SK-N-DZ (cell line): ENCODE data around the gene PCDH11X. TPM values are rescaled to one million over a fixed set of nuclear protein-coding genes. Genes with fewer than 3 reads are reported as not detected.
"Not testable (repeated sequence)": the region's sequence is repeated elsewhere in the genome, so short reads cannot be mapped to it uniquely, and the experiment has no call there.

ENCODE experiments used
- DNase-seq: peaks from one replicate; pipeline ENCODE4 v3.0.0-alpha.2; 2015; ENCODE audit warnings: low spot score
- polyA plus RNA-seq, 2 experiments: library from polyadenylated mRNA; depleted of rRNA; stranded (reverse); fragments of >200 nt; gene quantifications; 2 replicates each; pipeline ENCODE4 v1.2.3, GENCODE V29; 2014
- small RNA-seq, 2 experiments: library from RNA; depleted of rRNA; stranded (forward); fragments of <200 nt; gene quantifications; one replicate each; pipeline ENCODE3, GENCODE V24; 2014

The PCDH11X gene, protein sequence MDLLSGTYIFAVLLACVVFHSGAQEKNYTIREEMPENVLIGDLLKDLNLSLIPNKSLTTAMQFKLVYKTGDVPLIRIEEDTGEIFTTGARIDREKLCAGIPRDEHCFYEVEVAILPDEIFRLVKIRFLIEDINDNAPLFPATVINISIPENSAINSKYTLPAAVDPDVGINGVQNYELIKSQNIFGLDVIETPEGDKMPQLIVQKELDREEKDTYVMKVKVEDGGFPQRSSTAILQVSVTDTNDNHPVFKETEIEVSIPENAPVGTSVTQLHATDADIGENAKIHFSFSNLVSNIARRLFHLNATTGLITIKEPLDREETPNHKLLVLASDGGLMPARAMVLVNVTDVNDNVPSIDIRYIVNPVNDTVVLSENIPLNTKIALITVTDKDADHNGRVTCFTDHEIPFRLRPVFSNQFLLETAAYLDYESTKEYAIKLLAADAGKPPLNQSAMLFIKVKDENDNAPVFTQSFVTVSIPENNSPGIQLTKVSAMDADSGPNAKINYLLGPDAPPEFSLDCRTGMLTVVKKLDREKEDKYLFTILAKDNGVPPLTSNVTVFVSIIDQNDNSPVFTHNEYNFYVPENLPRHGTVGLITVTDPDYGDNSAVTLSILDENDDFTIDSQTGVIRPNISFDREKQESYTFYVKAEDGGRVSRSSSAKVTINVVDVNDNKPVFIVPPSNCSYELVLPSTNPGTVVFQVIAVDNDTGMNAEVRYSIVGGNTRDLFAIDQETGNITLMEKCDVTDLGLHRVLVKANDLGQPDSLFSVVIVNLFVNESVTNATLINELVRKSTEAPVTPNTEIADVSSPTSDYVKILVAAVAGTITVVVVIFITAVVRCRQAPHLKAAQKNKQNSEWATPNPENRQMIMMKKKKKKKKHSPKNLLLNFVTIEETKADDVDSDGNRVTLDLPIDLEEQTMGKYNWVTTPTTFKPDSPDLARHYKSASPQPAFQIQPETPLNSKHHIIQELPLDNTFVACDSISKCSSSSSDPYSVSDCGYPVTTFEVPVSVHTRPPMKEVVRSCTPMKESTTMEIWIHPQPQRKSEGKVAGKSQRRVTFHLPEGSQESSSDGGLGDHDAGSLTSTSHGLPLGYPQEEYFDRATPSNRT (N-terminal part only)
- polyA plus RNA-seq (2014; cell fraction: cytosol; rRNA removed) = not detected in 2 replicates
- polyA plus RNA-seq (2014; cell fraction: nucleus; rRNA removed) = not detected in 2 replicates

DNA sequence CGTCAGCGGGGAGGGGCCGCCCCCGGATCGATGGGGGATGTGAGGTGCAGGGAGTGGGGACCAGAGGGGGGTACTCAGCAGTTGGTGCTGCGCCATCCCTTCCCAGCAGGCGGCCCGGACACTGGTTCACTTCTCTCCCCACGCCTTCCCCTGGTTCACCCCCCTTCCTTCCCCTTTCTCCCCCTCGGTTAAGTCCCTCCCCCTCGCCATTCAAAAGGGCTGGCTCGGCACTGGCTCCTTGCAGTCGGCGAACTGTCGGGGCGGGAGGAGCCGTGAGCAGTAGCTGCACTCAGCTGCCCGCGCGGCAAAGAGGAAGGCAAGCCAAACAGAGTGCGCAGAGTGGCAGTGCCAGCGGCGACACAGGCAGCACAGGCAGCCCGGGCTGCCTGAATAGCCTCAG, at the start of gene PCDH11X:
TSS of gene PCDH11X (plus strand) at position 241 of the 400 bp plus-strand sequence. CDS start 56,130 bp downstream, outside the sequence.
- peak; percentile 10 for DNase-seq

DNA sequence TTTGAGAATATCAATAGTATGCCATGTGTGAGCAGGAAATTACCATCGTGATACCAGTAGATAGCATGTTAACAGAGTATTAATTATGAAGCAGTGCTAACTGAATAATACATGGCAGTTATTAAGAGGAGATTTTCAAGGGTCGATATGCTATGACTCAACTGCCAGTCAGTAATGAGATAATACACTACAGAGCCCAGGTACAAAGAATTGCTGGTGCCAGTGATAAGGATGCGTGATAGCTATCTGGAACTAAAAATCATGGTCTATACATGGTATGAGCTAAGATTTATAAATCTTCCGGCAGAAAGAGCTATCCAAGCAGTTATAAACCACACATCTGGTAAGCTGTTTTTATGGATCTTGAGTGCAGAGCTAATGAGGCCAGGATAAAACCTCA, 31.7 kb upstream of the PCDH11X start:
- not testable (repeated sequence) for DNase-seq

DNA sequence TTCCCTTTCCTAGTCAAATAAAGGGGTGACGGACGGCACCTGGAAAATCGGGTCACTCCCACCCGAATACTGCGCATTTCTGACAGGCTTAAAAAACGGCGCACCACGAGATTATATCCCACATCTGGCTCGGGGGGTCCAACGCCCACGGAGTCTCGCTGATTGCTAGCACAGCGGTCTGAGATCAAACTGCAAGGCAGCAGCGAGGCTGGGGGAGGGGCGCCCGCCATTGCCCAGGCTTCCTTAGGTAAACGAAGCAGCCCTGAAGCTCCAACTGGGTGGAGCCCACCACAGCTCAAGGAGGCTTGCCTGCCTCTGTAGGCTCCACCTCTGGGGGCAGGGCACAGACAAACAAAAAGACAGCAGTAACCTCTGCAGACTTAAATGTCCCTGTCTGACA, 26.2 kb upstream of the PCDH11X start:
- not testable (repeated sequence) for DNase-seq

DNA sequence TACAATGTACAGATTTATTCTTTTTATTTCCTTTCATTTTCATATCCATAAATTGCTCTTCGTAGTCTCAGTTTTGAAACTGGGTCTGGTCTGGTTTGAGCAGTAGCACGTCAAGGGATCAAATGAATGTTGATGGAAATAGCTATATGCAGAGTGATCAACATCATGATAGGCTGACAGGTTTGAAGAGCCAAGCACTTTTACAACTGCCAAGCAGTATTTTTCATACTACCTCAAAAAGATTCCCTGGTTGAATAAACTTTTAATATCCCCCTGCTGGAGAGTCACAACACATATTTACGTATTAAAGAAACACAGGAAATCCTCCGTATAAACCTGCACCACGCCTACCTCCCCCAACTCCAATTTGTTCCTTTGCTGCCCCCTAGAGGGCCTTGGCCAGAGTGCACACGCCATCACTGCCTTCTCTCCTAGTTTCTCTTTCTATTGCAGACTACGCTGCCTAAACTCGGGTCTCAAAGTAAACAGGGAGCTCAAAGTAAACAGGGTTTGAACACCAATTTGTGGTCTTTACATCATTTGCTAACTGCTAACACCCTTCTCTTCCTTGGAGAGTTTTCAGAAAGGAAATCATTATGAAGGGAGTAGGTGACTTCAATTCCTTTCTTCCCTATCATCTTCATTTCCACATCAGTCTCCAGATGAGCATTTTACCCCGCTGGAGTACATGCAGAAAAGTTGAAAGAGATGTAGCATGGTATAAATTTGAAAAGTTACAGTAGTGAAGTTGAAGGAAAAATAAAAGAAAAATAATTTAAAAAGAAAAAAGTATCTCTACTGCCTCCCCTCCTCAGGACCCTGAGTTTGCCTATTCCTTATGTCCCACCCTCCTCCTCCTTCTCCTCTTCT, 8.3 kb upstream of the PCDH11X start:
- not testable (repeated sequence) for DNase-seq

GRCh38 chrX:91773943-91774342, 5.2 kb upstream of the PCDH11X start:
- DNase-seq = not testable (repeated sequence)

- DNase-seq = not testable (repeated sequence)
Observed at GRCh38 chrX:91780008-91780407, 833 bp downstream of the PCDH11X start.

DNA sequence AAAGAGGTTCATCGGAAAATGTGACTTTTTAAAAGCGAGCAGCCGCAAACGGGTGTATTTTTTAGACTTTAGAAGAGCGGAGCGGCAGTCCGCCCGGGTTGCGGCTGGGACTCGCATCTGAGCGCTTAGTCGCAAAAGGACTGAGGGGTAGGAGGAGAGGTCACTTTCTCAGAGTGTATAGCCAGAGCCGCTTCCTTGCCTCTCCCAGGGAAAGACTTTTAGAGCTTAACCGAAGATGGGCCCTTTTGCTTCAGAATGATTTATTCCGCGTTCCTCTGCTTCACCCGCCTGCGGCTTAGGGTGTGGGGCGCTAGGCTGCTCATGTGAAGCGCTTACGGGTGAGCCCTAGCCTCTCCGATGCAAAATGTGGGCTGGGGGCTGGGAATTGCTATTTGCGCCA, 1.5 kb downstream of the PCDH11X start:
- DNase-seq = not testable (repeated sequence)

DNA sequence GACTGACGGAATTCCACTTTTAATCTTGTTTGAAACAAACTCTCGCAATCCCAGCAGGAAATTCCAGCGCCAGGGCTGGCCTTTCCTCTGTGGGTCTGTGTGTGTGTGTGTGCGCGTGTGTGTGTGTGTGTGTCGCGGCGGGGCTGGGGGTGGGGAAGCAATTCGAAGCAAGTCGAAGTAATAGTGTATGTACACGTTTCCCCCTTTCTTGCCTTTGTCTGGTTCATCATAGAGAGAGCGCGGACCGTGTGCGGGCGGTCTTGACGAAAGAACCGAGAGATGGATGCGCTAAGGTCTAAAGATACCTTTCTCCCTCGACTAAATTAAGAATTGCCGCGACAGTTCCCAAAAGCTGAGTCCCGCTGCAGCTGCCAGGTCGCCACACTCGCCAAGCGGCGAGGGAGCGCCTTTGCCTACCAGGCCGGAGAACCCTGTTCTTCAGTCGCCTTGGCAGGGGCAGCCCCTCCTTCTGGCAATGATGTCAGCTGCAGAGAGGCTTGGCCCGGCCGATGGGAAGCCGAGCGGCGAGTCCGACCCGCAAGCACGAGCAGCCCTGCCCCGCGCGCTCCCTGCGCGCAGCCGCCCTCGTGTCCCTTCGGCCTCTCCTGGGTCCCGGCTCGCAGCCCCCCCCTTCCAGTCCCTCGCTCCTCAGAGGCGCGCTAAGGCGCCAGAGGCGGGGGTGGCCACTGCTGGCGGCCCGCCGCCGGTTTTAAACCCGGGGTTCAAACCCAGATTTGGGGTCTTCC, 2.6 kb downstream of the PCDH11X start:
- not testable (repeated sequence) for DNase-seq

- DNase-seq = not testable (repeated sequence)
Observed at GRCh38 chrX:91782825-91783224, 3.6 kb downstream of the PCDH11X start.

DNA sequence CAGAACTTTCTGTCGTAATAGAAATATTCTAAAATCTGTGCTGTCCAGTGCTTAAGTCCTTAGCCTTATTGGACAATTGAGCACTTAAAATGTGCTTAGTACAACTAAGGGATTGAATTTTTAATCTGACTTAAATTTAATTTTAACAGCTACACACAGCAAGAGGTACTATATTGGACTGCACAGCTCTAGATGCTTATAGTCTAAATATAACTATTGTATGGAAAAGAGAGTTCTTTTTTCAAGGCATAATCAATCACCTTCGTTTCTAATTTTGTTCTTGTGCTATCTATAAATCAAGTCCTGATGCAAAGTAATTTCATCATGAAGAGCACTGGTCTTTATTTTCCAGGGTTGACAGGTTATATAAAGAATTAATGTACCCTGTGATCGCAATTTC, 38.4 kb downstream of the PCDH11X start:
- DNase-seq = not testable (repeated sequence)

DNA sequence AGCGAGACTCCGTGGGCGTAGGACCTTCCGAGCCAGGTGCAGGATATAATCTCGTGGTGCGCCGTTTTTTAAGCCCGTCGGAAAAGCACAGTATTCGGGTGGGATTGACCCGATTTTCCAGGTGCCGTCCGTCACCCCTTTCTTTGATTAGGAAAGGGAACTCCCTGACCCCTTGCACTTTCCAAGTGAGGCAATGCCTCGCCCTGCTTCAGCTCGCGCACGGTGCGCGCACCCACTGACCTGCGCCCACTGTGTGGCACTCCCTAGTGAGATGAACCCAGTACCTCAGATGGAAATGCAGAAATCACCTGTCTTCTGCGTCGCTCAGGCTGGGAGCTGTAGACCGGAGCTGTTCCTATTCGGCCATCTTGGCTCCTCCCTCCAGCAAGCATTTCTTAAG, 46.1 kb downstream of the PCDH11X start:
- DNase-seq = not testable (repeated sequence)

Small RNAs within 50 kb of the gene (small RNA-seq; reads per million reads assigned to genes)
- gene RNU2-26P = 0.05 to 0.49 reads per million in 2 experiments
